ENCODE data around the gene NPSR1.

NPSR1 gene

GRCh38 chr7:34760271-34760670 lies 102.3 kb downstream of the NPSR1 start:
- no peak for TF ChIP-seq CTCF (IDR thresholded peaks at IDR 0.05; ENCODE audit: unreplicated experiment in 3 of 3)
- H3K27ac Mint-ChIP-seq = no peak overlapping the region
- H3K36me3 Mint-ChIP-seq (ENCODE audit: low read depth) = no peaks in the 10 kb centered on the region
- no peaks in the 10 kb centered on the region for H3K4me1 Mint-ChIP-seq
- no peaks in the 10 kb centered on the region for H3K27me3 Mint-ChIP-seq (ENCODE audit: low read depth)
- H3K9me3 Mint-ChIP-seq = no peaks in the 10 kb centered on the region
- no peak overlapping the region for H3K4me3 Mint-ChIP-seq

DNA sequence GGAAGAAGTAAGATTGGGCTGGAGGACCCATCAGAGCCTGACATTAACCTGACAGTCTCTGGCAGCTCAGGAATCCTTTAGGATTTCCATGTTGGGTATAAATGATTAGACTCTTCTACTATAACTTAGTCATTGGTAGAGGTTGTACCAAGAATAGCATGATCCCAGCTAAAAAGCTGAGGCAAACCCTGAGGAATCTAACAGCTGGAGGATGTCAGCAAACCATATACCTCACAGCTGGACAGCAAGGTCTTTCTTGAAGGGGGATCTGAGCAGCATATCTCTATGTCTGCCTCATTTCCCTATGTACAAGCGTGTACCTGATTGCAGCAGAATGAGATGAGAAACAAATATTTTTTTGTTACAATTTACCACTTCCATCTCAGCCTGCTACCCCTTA lies 103.2 kb downstream of the NPSR1 start:
- no peaks in the 10 kb centered on the region for H3K36me3 Mint-ChIP-seq (ENCODE audit: low read depth)
- no peaks in the 10 kb centered on the region for H3K27me3 Mint-ChIP-seq (ENCODE audit: low read depth)
- H3K9me3 Mint-ChIP-seq = no peaks in the 10 kb centered on the region
- TF ChIP-seq CTCF (IDR thresholded peaks at IDR 0.05; ENCODE audit: unreplicated experiment in 3 of 3) = no peak
- H3K4me1 Mint-ChIP-seq = no peaks in the 10 kb centered on the region
- H3K4me3 Mint-ChIP-seq = no peak overlapping the region
- H3K27ac Mint-ChIP-seq = no peak overlapping the region

DNA sequence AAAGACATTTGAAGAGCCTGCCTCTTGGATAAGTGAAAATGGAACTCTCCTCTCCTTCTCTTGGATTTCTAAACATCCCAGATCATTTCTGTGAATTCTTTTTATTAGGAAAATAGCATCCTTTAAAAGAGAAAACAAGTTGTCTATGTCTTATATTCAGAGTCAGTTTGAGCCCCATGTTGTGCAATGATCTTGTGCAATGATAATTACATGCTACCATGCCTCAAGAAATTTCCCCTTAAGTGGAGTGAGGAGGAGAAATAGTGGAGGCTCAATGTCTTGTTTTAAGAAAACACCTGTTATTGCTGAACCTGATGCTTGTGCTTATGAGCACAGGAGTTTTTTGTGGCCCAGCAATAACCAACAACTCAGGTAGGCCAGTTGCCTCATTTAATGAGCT lies 103.6 kb downstream of the NPSR1 start:
- no peak overlapping the region for H3K4me3 Mint-ChIP-seq
- no peak overlapping the region for H3K27ac Mint-ChIP-seq
- TF ChIP-seq CTCF (IDR thresholded peaks at IDR 0.05; ENCODE audit: unreplicated experiment in 3 of 3) = no peak
- H3K27me3 Mint-ChIP-seq (ENCODE audit: low read depth) = no peaks in the 10 kb centered on the region
- no peaks in the 10 kb centered on the region for H3K36me3 Mint-ChIP-seq (ENCODE audit: low read depth)
- no peaks in the 10 kb centered on the region for H3K9me3 Mint-ChIP-seq
- H3K4me1 Mint-ChIP-seq = no peaks in the 10 kb centered on the region

DNA sequence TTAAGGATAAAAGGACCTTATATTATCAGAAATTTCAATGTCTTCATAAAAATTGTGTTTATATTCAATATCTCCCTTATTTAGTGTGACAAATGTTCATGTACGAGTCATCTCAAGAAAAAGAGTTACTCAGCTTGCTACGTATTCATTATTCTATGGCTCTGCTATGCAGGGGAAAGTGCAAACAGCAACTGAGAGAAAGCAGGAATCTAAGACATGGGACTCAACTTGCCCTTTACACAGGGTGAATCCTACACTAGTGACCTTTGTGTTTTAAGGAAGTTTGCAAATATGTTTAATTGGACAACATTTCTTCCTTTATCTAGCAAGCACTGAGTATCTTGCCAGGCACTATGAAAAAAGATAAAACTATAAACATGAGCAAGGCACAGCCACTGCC lies 104.7 kb downstream of the NPSR1 start:
- Mint-ChIP-seq H3K27me3 (ENCODE audit: low read depth) (no peaks in the 10 kb centered on the region), H3K4me3 (no peak overlapping the region), H3K4me1 (no peaks in the 10 kb centered on the region), H3K9me3 (no peaks in the 10 kb centered on the region), H3K36me3 (ENCODE audit: low read depth) (no peaks in the 10 kb centered on the region), H3K27ac (no peak overlapping the region)
- no peak for TF ChIP-seq CTCF (IDR thresholded peaks at IDR 0.05; ENCODE audit: unreplicated experiment in 3 of 3)

DNA sequence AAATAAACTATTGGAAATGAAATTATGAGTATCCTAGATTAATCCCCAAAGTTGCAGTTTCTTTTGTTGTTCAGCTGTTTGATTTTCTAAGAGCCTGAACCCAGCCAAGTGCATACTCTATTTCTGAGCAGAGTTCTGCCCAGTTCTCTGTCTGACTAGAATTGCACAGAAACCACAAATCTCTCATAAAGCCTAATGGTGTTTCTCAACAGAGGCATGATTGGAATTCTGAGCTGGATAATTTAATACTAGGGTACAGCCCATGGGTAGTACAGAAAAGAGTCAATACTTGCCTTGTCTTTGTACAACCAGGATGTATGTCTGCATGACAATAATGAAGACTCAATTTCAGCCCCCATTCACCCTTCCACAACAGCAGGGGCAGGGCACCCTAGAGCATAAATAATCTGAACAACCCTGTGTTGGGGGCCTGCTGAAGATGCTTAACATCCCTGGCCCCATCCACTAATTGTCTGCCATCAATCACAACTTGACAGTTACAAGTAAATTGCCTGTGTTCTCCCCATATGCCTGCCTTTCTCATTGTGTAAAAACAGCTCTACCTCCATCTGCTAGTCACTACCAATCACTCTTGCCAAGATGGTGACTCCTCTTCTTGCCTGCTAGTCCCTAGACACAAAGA lies 114.4 kb downstream of the NPSR1 start:
- Mint-ChIP-seq H3K27ac (no peak overlapping the region), H3K36me3 (ENCODE audit: low read depth) (no peaks in the 10 kb centered on the region), H3K27me3 (ENCODE audit: low read depth) (no peaks in the 10 kb centered on the region), H3K9me3 (peaks cover 5% of the 10 kb centered on the region), H3K4me1 (no peaks in the 10 kb centered on the region), H3K4me3 (no peak overlapping the region)
- no peak for TF ChIP-seq CTCF (IDR thresholded peaks at IDR 0.05; ENCODE audit: unreplicated experiment in 3 of 3)

GRCh38 chr7:34776748-34777358 lies 118.8 kb downstream of the NPSR1 start:
- no peaks in the 10 kb centered on the region for H3K4me1 Mint-ChIP-seq
- peaks cover 6% of the 10 kb centered on the region for H3K9me3 Mint-ChIP-seq
- no peaks in the 10 kb centered on the region for H3K27me3 Mint-ChIP-seq (ENCODE audit: low read depth)
- no peak overlapping the region for H3K27ac Mint-ChIP-seq
- no peak overlapping the region for H3K4me3 Mint-ChIP-seq
- no peak for TF ChIP-seq CTCF (IDR thresholded peaks at IDR 0.05; ENCODE audit: unreplicated experiment in 3 of 3)
- H3K36me3 Mint-ChIP-seq (ENCODE audit: low read depth) = no peaks in the 10 kb centered on the region

All from nephron (organoid).